Spleen (tissue), 11 donors: ENCODE data around the gene ERC1. TPM values are rescaled to one million over a fixed set of nuclear protein-coding genes. Genes with fewer than 3 reads are reported as not detected.
A peak's percentile ranks its signal among the peaks of the same experiment; 100 is the strongest.

Source experiments
- DNase-seq: peaks from one replicate; pipeline ENCODE4 v3.0.0-alpha.2; 2020
- H3K27ac ChIP-seq, 8 donors: fragments of 200-600 bp; sonication (generic) in 7 of 8; 1 replicate in 4 of 8; 2 replicates in 4 of 8; pipeline versions ENCODE4 v1.5.0 to v1.8.0; 2016 to 2021; ENCODE audit warnings: inconsistent platforms in 4 of 8, mild to moderate bottlenecking in 4 of 8, moderate library complexity in 1 of 8
- H3K27me3 ChIP-seq, 7 donors: fragments of 200-600 bp; sonication (generic) in 6 of 7; replicated peaks in 1 of 7; 1 replicate in 4 of 7; 2 replicates in 3 of 7; pipeline versions ENCODE4 v1.5.0 to v1.8.0; 2016 to 2021; ENCODE audit warnings: inconsistent platforms in 3 of 7, mild to moderate bottlenecking in 1 of 7
- H3K36me3 ChIP-seq, 6 donors: fragments of 200-600 bp; sonication (generic) in 5 of 6; 1 replicate in 4 of 6; 2 replicates in 2 of 6; pipeline versions ENCODE4 v1.5.0 to v1.8.0; 2016 to 2021; ENCODE audit warnings: inconsistent platforms in 2 of 6
- H3K4me1 ChIP-seq, 6 donors: fragments of 200-600 bp; sonication (generic) in 5 of 6; 1 replicate in 3 of 6; 2 replicates in 3 of 6; pipeline versions ENCODE4 v1.5.0 to v1.8.0; 2016 to 2021; ENCODE audit warnings: inconsistent platforms in 3 of 6
- H3K4me3 ChIP-seq, 8 donors: fragments of 200-600 bp; sonication (generic) in 7 of 8; 1 replicate in 4 of 8; 2 replicates in 4 of 8; pipeline versions ENCODE4 v1.5.0 to v1.8.0; 2016 to 2021; ENCODE audit warnings: inconsistent platforms in 4 of 8, mild to moderate bottlenecking in 4 of 8, moderate library complexity in 2 of 8
- H3K9me3 ChIP-seq, 8 donors: fragments of 200-600 bp; sonication (generic) in 7 of 8; 1 replicate in 4 of 8; 2 replicates in 4 of 8; pipeline versions ENCODE4 v1.5.0 to v1.8.0; 2016 to 2021; ENCODE audit warnings: inconsistent platforms in 4 of 8
- CTCF ChIP-seq, 11 experiments: fragments of 200-600 bp in 7 of 11; fragments of 450-650 bp in 4 of 11; sonication (generic) in 4 of 11; IDR thresholded peaks in 8 of 11; conservative IDR thresholded peaks in 3 of 11; 1 replicate in 7 of 11; 2 replicates in 4 of 11; pipeline versions ENCODE4 v1.4.0 to v1.8.0; 2016 to 2021; ENCODE audit warnings: antibody characterized with exemption in 11 of 11, inconsistent platforms in 4 of 11, mild to moderate bottlenecking in 1 of 11
- POLR2A ChIP-seq, 3 donors: fragments of 450-650 bp; IDR thresholded peaks; one replicate each; pipeline ENCODE4 v1.5.1; 2017; ENCODE audit warnings: antibody characterized with exemption in 3 of 3, mild to moderate bottlenecking in 1 of 3
- POLR2AphosphoS5 ChIP-seq, 3 donors: sonication (generic); formaldehyde crosslinking; IDR thresholded peaks; one replicate each; pipeline ENCODE4 v1.5.1; 2017; ENCODE audit warnings: antibody characterized with exemption in 3 of 3
- WGBS, 5 donors: extraction: QIAGEN DNeasy Blood & Tissue Kit in 3 of 5; methylation state at CpG; one replicate each; pipeline versions ENCODE4 v1.1.5 to v1.1.7; 2013 to 2018; 5-methylcytosine and 5-hydroxymethylcytosine counted together
- intact Hi-C: fragments of 100-400 bp; cut with DNase I; formaldehyde crosslinking; loops from one replicate; pipeline ENCODE4 v1.15.0; 2023; ENCODE audit warnings: low total_unique reads
- polyA plus RNA-seq, 3 donors: library from polyadenylated mRNA; stranded (reverse); fragments of 200-250 nt; gene quantifications; one replicate each; pipeline ENCODE4 v1.2.1, GENCODE V29; 2013
- total RNA-seq, 7 donors: library from RNA; depleted of rRNA in 3 of 7; stranded (reverse); fragments of >200 nt in 3 of 7; fragmentation: NEBNext Ultra II Directional in 4 of 7; extraction: Animal tissue kit (Norgen Biotek cat#: 25700) in 4 of 7; gene quantifications; one replicate each; pipeline versions ENCODE4 v1.1.0 to v1.2.1, GENCODE V29; 2016 to 2021
- donor health status: healthy with polysubstance abuse.
- donor health status: DM: no; HTN: no; CAD: no; lungs with moderate emphysema.
- donor health status: DM: no; HTN: no; CAD: no.
- donor health status: Bipolar disorder and iron deficiency.
- donor health status: healthy.
- donor health status: DM: no; HTN: no; CAD: no.
- donor health status: DM: yes; HTN: yes; CAD: no.

The ERC1 gene
- total and polyA plus RNA-seq, 10 donors = 1.2 to 73.4 (median 42.6) TPM

DNA sequence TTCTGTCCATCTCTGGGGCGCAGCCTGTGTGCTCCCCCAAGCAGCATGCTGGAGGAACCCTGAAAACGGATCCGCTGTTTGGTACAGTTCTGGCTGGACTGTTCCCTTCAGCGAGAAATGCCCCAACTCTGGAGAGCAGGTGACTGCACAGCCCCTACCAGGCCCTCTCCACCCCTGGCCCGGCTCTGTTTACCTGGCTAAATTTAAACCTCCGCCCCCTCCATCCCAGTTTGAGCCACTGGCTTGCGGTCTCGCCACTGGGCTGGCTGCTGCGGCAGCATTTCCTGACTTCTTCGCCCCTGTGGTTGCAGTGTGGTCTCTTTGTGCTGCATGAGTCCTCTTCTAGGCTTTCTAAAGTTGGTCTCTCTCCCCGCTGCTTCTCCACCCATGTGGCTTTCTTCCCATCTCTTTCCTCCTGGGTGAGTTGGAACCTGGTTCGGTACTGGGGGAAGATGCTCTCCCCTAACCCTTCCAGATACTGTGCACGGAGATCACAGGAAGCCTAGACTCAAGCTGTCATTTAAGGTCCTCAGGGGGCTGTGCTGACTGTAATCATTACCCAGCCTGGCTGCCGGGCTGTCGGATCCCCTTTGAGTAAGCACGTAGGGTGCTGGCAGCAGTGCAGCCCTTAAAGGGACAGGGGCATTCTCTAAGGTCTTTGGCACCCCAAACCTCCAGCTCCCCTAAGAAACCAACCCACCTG lies 542.7 kb downstream of the ERC1 start:
- Histone ChIP-seq H3K4me1 (peaks cover 20 to 53% (median 35%) of the 10 kb centered on the region in 6 donors), H3K4me3 (peak overlapping the region in 5 of 8 donors; percentile 0 to 61 (median 8)), H3K27ac (peak overlapping the region in 2 of 8 donors; percentile 0 to 8), H3K9me3 (no peaks in the 10 kb centered on the region), H3K36me3 (no peaks in the 10 kb centered on the region), H3K27me3 (peaks cover 0 to 97% (median 46%) of the 10 kb centered on the region in 7 donors)
- no peak for DNase-seq
- WGBS, 5 donors = 17 to 33% (median 21%) methylated on average over 16 of the region's 16 CpGs
- TF ChIP-seq CTCF (IDR thresholded peaks at IDR 0.05 in 8 of 11, conservative IDR thresholded peaks at IDR 0.05 in 3 of 11) = no peak
- TF ChIP-seq POLR2A (IDR thresholded peaks at IDR 0.05) = no peak
- peak in 1 of 3 donors; percentile 39 for TF ChIP-seq POLR2AphosphoS5 (IDR thresholded peaks at IDR 0.05)
- intact Hi-C loops = no loop called here

DNA sequence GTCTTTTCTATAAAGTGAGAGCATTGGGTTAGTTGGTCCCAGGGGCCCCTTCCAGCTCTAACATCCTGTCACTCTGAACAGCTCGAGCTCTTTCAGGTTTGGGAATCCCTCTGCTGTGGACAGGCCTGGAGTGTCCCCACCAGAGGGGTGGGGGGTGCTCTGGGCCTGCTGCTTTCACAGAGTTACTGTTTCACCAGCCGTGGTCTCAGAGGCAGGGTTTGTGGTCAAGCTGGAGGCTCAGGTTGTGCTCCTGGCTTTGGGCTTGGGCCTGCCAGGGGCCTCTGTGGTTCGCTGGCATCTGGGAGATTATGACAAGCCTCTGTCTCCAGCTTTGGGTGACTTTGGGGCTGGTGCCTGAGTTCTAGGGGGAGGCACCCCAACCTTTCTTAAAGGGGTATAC lies 543.7 kb downstream of the ERC1 start:
- WGBS, 5 donors = 40 to 59% (median 54%) methylated on average over 2 to 3 of the region's 3 CpGs; no CpG with 5 or more reads in 1 of the 5 donors
- H3K4me1 ChIP-seq = peaks cover 20 to 46% (median 32%) of the 10 kb centered on the region in 6 donors
- no peak for DNase-seq
- TF ChIP-seq POLR2A (IDR thresholded peaks at IDR 0.05) = no peak
- no peak for TF ChIP-seq POLR2AphosphoS5 (IDR thresholded peaks at IDR 0.05)
- no peak for TF ChIP-seq CTCF (IDR thresholded peaks at IDR 0.05 in 8 of 11, conservative IDR thresholded peaks at IDR 0.05 in 3 of 11)
- H3K27ac ChIP-seq = no peak overlapping the region
- no peaks in the 10 kb centered on the region for H3K9me3 ChIP-seq
- peaks cover 0 to 97% (median 39%) of the 10 kb centered on the region in 7 donors for H3K27me3 ChIP-seq
- no peak overlapping the region for H3K4me3 ChIP-seq
- intact Hi-C loops = no loop called here
- no peaks in the 10 kb centered on the region for H3K36me3 ChIP-seq

GRCh38 chr12:1536817-1537216 lies 545.8 kb downstream of the ERC1 start:
- H3K27ac ChIP-seq = no peak overlapping the region
- H3K4me3 ChIP-seq = no peak overlapping the region
- no peaks in the 10 kb centered on the region for H3K9me3 ChIP-seq
- DNase-seq = no peak
- peaks cover 12 to 32% (median 22%) of the 10 kb centered on the region in 6 donors for H3K4me1 ChIP-seq
- H3K36me3 ChIP-seq = no peaks in the 10 kb centered on the region
- intact Hi-C loops = no loop called here
- peaks cover 0 to 82% (median 21%) of the 10 kb centered on the region in 7 donors for H3K27me3 ChIP-seq
- TF ChIP-seq POLR2A (IDR thresholded peaks at IDR 0.05) = no peak
- no peak for TF ChIP-seq POLR2AphosphoS5 (IDR thresholded peaks at IDR 0.05)
- TF ChIP-seq CTCF (IDR thresholded peaks at IDR 0.05 in 8 of 11, conservative IDR thresholded peaks at IDR 0.05 in 3 of 11) = no peak
- 81 to 94% (median 94%) methylated on average over 4 of the region's 4 CpGs for WGBS, 5 donors

DNA sequence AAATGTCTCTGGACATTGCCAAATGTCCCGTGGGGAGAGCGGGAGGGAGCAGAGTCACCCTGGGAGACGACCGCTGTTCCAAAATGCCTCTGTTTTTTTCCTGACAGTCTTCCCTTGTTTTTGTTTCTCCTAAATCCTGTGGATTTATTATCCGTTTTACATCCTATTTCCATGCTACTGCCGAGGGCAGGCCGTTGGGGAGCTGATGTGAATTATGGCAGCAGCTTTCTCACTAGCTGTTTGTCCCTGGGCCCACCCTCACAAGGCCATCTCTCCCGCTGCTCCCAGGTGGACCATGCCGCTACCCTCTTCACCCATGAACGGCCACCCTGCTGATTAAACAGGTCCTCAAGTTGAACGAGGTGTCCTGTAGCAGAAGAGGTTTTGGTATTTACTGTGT lies 548.1 kb downstream of the ERC1 start:
- H3K9me3 ChIP-seq = no peaks in the 10 kb centered on the region
- intact Hi-C loops = no loop called here
- peaks cover 0 to 8% (median 3%) of the 10 kb centered on the region in 6 donors for H3K4me1 ChIP-seq
- no peak for DNase-seq
- no peak for TF ChIP-seq POLR2A (IDR thresholded peaks at IDR 0.05)
- TF ChIP-seq POLR2AphosphoS5 (IDR thresholded peaks at IDR 0.05) = no peak
- no peak for TF ChIP-seq CTCF (IDR thresholded peaks at IDR 0.05 in 8 of 11, conservative IDR thresholded peaks at IDR 0.05 in 3 of 11)
- H3K36me3 ChIP-seq = no peaks in the 10 kb centered on the region
- H3K27me3 ChIP-seq = peaks cover 0 to 59% (median under 1%) of the 10 kb centered on the region in 7 donors
- H3K27ac ChIP-seq = no peak overlapping the region
- no peak overlapping the region for H3K4me3 ChIP-seq
- WGBS, 5 donors = 80 to 91% (median 87%) methylated on average over 11 of the region's 11 CpGs
